Raji (cell line): ENCODE data around the gene PAX2.

Experiments
- POLR2A ChIP-seq: IDR thresholded peaks from 2 replicates; pipeline ENCODE4 v1.6.1; 2011; ENCODE audit warnings: low read depth, low read length, control low read depth; ENCODE audit not compliant: insufficient read depth

PAX2 gene

DNA sequence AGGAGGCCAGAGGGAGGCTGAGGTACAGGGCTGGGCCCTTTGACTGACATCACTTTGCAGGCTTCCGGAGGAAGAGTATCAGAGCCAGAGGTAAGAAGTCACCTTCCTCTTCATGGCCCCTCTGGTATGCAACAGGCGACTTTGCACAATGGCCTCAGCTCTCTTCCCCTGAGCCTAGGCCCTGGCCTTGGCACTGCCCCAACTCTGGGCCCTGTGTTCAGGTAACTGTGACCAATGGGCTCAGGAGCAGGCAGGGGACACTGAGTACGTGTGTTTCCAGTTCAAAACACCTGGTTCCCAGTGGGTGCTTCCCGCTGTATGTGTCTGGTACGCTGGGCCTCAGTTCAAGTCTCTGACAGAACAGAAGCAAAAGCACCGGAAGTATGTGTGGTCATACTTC is 12.1 kb upstream of the PAX2 start:
- no peak for TF ChIP-seq POLR2A

DNA sequence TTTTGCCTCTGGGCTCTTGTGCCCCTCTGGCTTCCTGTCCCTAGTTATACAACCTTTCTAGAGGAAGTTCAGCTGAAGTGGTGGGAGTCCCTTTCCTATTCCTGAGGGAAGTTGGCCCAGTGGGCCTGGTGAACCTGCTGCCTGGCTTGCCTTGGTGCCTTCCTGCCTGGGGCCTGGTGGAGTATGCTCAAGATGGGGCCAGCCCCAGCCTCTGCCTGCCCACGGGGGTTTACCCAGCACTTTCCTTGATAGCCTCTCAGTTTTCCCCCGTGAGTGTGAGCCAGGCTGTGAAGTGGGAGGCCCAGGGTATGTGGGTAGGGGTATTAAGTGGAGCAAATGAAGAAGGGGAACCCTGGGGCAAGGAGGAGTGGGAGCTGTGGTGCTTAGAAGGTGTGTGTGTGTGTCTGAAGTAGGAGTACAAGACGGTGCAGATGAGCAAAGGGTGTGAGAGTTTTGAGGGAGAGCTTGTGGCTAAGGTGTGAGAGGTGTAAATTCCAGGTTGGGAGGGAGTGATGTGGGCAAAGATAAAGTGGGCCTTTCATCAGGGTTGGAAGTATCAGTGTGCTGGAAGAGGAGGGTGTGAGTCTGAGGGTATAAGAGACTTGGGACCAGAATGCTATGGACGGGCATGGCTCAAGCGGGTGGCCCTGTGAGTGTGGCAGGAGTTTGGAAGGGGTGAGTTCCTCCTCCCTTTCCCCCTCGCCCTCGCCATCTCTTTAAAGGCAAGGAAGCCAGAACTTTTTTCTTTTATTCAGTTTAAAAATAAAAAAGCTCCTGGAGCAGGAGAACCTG is 10.9 kb upstream of the PAX2 start:
- TF ChIP-seq POLR2A = no peak

DNA sequence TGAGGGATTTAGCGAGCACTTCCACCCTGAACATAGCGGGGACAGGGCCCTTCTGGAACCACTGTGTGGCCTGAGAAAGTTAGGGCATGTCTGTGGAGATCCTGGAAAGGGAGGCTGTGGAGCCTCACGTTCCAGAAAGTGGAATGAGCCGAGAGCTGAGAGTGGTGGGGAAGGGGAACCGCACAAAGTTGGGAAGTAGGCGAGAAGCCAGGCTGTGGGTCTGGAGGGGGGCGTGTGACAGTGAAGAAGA is 10.4 kb upstream of the PAX2 start:
- TF ChIP-seq POLR2A = no peak

DNA sequence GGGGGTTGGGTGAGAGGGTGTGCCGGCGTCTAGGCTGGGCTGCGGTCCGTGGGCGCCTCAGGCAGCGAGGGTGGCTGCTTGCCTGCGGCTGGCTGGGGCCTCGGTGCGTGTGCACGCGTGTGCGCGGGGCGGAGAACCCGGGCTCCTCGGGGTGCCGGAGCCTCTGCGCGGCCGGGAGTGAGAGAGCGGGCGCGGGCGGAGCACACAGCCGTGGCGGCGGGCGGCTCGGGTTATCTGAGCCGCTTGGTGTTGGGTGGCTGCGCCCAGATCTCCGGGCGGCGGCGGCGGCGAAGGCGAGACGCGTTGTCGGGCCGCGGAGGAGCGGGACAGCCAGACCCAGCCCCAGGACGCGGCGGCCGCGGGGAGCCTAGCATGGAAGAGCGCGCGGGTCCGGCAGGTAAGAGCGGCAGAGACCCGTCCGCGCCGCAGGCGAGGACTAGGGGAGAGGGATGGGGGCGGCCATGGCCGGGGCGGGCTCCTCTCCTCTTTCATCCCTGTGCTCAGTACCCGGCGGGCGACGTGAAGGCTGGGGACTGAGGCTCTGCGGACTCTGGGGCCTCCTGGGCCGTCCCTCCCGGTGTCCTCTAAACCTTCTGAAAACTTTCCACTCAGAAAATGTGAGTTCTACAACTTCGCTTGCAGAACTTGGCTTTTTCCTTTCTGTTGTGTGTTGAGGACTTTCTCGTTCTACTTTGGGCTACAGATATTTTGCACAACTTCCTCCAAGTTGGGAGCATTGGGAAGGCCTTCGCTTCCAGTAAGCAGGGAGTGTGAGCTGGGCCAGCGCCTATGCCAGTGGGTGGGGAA is 9.8 kb upstream of the PAX2 start:
- TF ChIP-seq POLR2A = no peak

DNA sequence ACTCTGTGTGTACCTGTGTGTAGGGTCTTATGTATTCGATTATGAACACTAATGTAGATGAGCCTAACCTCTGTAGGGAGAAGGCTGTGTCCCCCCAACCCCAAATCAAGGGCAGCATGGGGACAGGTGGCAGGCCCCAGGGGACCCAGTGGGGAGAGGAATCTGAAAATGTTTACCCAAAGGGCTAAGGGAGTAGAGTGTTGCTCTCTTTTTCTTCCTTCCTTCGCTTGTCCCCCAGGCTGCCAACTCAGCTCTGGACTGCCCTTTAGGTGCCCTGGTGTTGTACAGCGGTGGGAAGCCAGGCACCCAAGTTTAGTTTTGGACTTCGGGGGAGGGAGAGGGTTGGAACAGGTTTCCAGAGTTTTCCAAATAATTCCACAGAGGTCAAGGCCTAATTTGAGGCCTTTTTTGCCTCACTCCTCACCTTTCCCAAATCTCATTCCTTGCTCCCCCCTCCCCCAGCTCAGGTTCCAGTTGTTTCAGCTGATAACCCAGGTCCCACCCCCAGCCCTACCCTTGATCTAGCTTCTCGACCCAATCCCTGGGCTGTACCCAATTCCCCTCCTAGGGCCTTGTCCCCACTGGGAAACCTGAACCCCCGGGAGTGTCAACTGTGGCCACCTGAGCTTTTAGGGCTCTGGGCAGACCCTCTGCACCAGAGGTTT is 9.1 kb upstream of the PAX2 start:
- no peak for TF ChIP-seq POLR2A

DNA sequence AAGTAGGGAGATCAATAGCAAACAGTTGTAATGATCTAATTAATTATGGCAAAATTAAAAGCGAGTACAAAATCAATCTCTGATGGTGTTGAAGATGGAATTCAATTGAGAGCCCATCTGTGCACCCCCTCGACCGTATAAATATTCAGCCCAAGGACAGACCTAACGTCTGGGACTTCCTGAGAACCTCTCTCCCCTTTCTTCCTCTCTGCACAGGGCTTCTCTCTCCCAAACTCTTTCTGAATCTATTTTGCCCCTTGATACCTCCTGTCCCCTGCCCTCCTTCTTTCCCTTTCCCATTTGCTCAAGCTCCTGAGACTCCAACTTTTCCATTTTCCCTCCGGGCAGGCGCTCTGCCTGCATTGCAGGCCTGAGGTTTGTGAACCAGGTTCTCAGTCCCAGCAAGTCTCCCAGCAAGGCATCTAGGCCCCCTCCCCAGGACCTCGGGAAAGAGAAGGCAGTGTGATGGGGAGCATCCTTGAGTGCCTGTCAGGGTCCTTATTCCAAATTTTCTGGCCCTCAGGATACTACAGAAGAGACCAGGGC is 8.5 kb upstream of the PAX2 start:
- no peak for TF ChIP-seq POLR2A

DNA sequence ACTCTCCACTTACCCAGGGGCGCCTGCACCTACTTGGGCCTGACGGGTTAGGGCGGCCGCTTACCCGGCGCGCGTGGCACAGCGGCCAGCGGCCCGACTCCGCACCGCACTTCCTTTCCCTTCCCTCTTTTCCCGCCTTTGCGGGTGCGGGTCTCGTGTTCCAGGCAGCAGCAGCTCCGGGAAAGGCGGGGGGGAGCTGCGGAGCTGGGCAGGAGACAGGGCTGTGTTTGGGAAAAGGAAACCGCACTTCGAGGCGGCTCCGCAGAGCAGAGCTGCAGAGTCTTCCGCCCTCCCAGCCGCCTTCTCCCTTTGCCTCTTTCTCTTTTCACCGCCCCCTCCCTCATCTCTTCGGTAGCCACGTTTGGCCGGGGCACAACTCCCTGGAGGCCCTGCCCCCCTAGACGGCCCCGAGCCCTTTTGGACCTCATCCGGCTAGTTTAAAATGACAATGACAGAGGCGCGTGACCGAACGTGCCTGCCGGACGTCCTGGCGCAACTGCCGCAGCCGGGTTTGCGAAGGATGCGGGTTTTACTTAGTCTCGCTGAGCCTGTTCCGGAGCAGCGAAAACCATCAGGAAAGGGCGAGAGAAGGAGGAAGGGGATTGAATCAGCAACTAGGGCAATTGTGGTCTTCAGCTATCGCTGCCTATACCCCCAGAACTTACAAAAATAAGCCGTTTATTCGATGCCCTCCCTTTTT is 7.9 kb upstream of the PAX2 start:
- TF ChIP-seq POLR2A = no peak

DNA sequence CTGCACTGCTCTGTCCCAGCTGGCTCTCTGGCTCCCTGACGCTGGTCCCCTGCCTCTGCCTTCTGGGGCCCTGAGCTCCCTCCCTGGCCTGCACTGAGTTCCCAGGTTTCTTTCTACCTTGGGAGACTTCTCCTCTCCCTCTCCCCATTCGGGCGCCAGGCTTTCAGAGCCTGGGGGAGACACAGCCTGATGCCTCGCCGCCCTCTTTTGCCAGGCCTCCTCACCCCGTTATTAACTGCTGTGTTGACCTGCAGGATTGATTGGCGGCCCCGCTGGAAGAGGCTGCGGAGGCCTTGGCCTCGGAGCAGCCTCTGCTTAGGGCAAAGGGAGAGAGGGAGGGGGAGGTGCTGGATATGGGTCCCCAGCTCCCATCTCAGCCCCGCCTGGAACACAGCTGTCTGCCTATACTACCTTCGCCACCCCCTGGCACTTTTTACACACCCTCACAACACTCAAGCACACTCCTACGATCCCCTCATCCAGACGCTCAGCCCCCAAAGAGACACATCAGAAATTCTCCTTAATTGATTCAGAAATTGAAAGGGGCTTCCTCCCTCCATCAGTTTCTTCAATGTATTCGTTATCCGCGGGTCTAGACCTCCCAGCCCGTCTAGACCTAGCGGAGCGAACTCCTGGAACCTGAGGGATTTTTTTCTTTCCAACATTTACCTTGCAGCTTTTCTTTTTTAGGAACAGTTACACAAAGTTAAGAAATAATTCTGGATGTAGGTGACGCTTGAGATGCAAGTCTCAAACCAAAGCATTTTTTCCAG is 7.1 kb upstream of the PAX2 start:
- TF ChIP-seq POLR2A = no peak

DNA sequence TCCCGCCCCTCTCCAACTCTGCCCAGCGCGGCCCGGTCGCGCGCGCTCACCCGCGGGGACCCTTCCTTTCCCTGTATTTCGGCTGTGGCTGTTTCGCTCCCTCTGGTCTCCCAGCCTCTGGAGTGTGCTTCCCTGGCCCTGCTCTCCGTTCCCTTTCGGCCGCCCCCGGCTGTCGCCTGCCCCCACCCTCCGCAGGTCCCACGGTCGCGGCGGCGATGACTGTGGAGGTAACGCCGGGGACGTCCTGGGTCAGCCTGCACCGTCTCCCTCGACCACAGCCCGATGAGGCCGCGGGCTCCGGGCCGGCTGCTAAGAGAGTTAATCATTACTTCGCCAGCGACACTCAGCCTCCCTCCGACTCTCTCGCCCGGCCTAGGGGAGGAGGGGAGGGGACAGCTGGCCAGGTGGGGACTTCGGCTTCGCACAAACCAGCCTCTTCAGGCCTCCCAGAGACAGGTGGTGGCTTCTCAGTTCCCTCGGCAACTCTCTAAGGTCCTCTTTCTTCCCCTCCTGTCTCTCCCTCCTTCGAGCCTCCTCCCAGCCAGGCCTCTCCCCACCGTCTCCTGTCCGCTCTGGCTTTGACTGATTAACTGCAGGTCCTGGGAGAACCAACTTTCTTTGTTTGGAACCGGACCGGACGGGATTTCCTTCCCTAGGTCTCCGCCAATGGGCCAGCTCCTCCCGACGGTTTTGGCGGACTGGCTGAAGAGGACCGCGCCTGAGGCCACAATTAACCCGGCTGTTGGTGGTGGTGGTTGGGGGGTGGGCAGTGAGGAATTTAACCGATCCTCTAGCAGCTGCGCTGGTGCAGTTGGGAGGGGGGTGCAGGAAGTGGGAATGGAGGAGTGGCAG is 5.6 kb upstream of the PAX2 start:
- TF ChIP-seq POLR2A = no peak

DNA sequence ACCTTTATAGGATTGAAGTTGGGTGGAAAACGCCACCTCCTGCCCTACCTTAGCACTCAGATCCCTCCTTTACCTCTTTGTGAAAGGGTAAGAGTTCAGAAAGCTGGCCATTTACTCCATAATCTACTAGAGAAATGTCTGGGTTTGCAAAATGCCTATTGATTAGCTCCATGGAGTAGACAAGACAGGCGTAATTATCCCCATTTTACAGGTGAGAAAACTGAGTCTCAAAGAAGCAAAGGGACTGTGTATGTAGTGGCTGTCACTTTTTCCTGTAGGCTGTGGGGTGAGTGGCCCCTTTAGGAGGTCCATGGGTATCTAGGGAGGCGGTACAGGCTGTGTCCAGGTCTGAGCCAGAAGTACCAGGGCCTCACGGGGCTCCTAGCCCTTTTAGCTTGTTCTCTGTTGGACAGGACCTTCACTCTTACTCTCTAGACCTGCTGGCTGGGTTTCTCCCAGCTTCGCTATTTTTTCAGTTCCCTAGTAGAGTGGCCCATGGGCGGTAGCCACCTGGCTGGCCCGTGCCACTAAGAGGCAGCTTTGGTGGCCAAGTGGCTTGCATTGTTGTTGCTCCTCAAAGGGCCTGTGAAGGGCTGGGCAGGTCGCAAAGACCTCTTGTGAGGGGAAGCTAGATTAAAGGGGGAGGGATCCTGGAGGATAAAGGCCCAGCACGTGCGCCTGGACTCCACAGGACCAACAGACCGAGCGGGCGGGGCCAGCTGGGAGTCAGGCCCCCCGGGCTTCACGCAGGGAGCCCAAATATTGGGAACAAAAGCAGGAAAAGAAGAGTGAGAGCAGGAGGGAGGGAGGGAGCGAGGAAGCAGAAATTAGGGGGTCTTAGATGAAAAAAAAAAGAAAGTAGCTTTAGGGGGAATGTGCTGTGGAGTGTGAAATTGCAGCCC is 4.7 kb upstream of the PAX2 start:
- no peak for TF ChIP-seq POLR2A

DNA sequence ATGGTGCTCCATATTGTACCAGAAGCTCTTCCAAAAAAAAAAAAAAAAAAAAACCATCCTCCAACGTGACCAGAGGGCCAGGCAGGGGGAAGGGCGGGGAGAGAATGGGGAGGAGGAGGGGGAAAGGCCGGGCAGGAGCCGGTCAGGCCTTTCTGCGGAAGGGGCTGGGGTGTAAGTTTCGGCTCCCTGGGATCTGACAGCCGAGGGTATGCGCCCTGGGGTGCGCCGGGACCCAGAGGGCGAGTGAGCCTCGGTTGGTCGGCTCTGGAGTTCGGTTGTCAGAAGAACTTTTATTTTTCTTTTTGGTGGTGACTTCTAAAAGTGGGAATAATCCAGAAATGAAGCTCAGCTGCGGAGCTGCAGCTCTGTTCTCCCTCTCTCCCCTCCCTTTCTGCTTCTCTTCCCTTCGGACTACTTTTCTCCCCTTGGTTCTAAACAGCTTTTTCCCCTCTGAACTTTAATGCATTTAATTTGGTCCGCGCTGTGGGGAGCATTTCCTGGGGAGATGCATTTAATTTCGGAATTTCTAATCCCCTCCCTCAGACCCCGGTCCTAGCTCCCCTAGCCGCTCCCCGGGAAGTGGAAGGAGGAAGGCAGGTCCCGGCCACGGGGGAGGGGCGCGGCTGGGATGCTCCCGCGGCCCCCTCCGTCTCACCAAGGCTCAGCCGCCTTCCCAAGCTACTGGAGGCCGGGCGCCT is 3.9 kb upstream of the PAX2 start:
- no peak for TF ChIP-seq POLR2A
